ENCODE results near the gene HLA-DRA. TPM values are rescaled to one million over a fixed set of nuclear protein-coding genes. Genes with fewer than 3 reads are reported as not detected.
"Not testable (repeated sequence)": the region's sequence is repeated elsewhere in the genome, so short reads cannot be mapped to it uniquely, and the experiment has no call there.

Gene HLA-DRA
- total RNA-seq, 8 experiments from 2014 or later, result 0.25 to 23.9 (median 0.40) TPM; not detected in 5

DNA sequence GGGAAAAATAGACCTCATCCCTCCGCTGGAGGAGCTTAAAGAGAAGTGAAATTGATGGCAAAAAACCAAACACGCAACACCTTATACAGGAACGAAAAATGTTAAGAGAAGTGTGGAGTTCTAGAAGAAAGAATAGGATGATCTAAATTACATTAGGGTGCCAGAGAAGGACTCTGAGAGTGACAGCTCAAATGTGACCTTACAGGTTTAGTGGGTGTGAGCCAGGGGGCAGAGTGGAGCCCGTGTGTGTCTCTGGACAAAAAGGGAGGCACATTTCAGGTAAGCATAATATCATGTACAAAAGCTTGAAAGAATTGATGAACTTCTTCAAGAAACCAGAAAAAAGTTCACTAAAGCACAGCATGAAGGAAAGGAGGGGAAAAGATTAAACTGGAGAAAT, 20.8 kb downstream of the HLA-DRA start:
- Histone ChIP-seq H3K27ac (no peak overlapping the region), H3K4me1 (replicated peaks in 1 of 2) (no peaks in the 10 kb centered on the region), H3K4me3 (no peak overlapping the region)
- no peak for ATAC-seq (replicated peaks in 6 of 8)
- 25 to 85% (median 75%) methylated on average over 1 to 4 of the region's 4 CpGs; no CpG with 5 or more reads in 2 of the 10 experiments for WGBS, 10 experiments
- in situ Hi-C loops (cut with MboI; ENCODE audit: low pct_unique_long_range_greater_than_20kb in 2 of 9, low sequenced_read_pairs in 9 of 9, unreplicated experiment in 9 of 9), result no loop called here

DNA sequence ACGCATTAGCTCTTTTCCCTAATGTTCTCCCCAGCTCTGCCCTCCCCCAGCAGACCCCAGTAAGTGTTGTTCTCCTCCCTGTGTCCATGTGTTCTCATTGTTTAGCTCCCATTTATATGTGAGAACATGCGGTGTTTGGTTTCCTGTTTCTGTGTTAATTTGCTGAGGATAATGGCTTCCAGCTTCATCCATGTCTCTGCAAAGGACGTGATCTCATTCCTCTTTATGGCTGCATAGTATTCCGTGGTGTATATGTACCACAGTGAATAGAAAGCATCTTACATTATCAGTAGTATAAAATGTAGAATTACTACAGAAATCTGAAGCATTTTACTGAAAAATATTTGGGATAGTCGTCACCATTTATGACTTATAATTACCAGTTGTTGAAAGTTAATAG, 21.8 kb downstream of the HLA-DRA start:
- Histone ChIP-seq H3K4me3 (no peak overlapping the region), H3K4me1 (replicated peaks in 1 of 2) (no peaks in the 10 kb centered on the region), H3K27ac (no peak overlapping the region)
- 29 to 92% (median 53%) methylated on average over 1 to 5 of the region's 5 CpGs for WGBS, 10 experiments
- in situ Hi-C loops (cut with MboI; ENCODE audit: low pct_unique_long_range_greater_than_20kb in 2 of 9, low sequenced_read_pairs in 9 of 9, unreplicated experiment in 9 of 9), result no loop called here
- no peak for ATAC-seq (replicated peaks in 6 of 8)

DNA sequence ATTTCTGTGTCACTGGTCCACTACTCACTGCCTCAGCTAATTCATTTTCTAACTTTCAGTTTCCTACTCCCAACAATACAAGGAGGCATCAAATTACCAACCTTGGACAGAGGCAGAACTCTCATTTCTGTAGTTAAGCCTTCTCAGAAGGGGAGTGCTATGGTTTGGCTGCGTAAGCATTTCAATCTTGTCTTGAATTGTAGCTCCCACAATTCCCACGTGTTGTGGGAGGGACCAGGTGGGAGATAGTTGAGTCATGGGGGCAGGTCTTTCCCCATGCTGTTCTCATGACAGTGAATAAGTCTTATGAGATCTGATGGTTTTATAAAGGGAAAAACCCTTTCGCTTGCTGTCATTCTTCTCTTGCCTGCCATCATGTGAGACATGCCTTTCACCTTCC, 22.9 kb downstream of the HLA-DRA start:
- H3K4me3 ChIP-seq, result no peak overlapping the region
- H3K27ac ChIP-seq, result no peak overlapping the region
- no peaks in the 10 kb centered on the region for H3K4me1 ChIP-seq (replicated peaks in 1 of 2)
- 5 to 100% (median 40%) methylated on average over 1 to 3 of the region's 3 CpGs; no CpG with 5 or more reads in 1 of the 10 experiments for WGBS, 10 experiments
- in situ Hi-C loops (cut with MboI; ENCODE audit: low pct_unique_long_range_greater_than_20kb in 2 of 9, low sequenced_read_pairs in 9 of 9, unreplicated experiment in 9 of 9), result no loop called here
- peak in 4 of 8 experiments; percentile 42 to 74 (median 48) for ATAC-seq (replicated peaks in 6 of 8)

DNA sequence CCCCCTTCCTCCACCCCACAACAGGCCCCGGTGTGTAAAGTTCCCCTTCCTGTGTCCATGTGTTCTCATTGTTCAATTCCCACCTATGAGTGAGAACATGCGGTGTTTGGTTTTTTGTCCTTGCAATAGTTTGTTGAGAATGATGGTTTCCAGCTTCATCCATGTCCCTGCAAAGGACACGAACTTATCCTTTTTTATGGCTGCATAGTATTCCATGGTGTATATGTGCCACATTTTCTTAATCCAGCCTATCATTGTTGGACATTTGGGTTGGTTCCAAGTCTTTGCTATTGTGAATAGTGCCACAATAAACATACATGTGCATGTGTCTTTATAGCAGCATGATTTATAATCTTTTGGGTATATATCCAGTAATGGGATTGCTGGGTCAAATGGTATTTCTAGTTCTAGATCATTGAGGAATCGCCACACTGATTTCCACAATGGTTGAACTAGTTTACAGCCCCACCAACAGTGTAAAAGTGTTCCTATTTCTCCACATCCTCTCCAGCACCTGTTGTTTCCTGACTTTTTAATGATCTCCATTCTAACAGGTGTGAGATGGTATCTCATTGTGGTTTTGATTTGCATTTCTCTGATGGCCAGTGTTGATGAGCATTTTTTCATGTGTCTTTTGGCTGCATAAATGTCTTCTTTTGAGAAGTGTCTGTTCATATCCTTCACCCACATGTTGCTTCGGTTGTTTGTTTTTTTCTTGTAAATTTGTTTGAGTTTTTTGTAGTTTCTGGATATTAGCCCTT, 28.2 kb downstream of the HLA-DRA start:
- ATAC-seq (replicated peaks in 6 of 8); H3K27ac ChIP-seq; H3K4me1 ChIP-seq (replicated peaks in 1 of 2); in situ Hi-C loops (cut with MboI; ENCODE audit: low pct_unique_long_range_greater_than_20kb in 2 of 9, low sequenced_read_pairs in 9 of 9, unreplicated experiment in 9 of 9); H3K4me3 ChIP-seq: not testable (repeated sequence)
- 0% methylated on average over 1 of the region's 5 CpGs; no CpG with 5 or more reads in 9 of the 10 experiments for WGBS, 10 experiments

DNA sequence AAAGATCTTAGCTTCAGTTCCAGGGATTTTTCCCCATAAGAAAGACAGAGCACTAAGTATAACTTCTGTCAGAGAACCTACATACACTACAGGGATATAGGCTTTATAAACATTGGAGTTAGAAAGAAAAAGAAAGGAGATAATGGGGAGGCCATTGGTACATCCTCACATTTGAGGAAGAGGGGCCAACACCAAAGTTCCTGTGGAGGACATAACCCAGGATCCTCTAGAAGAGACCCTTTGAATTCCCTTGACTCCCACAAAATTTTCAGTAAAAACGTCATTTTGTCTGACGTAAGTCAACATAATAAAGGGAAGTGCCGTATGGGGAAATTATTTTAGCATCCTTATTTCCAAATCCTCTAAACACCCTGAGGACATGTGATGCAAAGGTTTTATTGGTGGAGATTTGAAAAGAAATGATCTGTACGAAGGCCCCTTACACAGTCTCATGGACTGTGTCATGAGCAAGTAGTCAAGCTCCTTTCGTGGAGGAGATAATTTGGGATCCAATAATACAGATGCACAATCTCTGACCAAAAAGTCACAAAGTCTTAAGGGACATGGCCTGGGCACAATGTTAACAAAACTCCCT, 33.2 kb downstream of the HLA-DRA start:
- ATAC-seq (replicated peaks in 6 of 8), result no peak
- H3K27ac ChIP-seq, result no peak overlapping the region
- H3K4me3 ChIP-seq, result no peak overlapping the region
- in situ Hi-C loops (cut with MboI; ENCODE audit: low pct_unique_long_range_greater_than_20kb in 2 of 9, low sequenced_read_pairs in 9 of 9, unreplicated experiment in 9 of 9), result no loop called here
- H3K4me1 ChIP-seq (replicated peaks in 1 of 2), result no peaks in the 10 kb centered on the region
- 50 to 91% (median 67%) methylated on average over 1 to 5 of the region's 5 CpGs; no CpG with 5 or more reads in 1 of the 10 experiments for WGBS, 10 experiments

DNA sequence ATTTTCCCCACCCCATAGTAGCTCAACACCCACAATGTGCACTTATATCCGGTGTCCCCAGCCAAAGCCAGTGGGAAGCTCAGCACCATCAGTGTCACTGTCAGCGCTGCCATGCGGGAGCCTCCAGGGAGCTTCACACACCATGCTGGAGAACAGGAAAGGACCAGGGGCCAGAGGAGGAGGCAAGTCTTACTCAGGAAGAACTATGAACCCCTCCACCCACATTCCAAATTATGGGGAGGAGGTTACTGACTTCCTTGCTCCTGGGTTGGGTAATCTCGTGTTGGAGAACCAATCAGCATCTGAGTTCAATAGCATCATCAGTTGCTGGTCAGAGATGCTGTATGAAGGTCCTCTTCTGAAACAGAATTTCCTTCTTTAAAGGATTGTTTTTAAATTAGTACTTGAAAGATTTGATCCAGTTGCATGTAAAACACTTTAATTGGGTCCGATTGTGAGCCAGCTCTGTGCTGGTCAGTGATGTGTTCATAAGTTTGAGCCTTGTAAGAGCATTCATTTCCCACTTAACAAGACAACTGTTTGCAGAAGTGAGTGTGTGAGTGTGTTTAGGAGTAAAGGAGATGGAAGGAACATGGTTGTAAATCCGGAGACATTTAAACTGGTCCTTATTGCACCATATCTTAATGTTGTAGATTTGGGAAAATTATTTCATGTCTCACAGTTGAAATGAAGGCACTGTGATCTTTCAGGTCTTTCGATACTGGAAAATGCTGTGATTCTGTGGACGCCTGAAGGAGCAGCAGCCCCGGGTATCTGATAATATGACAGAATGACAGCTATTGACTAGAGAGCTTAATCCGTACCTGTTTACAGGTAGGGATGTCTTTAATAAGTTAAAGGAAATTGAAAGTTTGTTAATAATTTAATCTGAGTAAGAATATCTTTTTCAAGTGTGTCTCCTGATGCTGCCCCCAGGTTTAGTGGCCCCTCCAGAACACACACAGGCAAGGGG, 34.0 kb downstream of the HLA-DRA start:
- H3K4me3 ChIP-seq; H3K4me1 ChIP-seq (replicated peaks in 1 of 2); in situ Hi-C loops (cut with MboI; ENCODE audit: low pct_unique_long_range_greater_than_20kb in 2 of 9, low sequenced_read_pairs in 9 of 9, unreplicated experiment in 9 of 9); H3K27ac ChIP-seq: not testable (repeated sequence)
- 0 to 100% (median 50%) methylated on average over 1 to 8 of the region's 10 CpGs; no CpG with 5 or more reads in 3 of the 10 experiments for WGBS, 10 experiments
- ATAC-seq (replicated peaks in 6 of 8), result peak in 4 of 8 experiments; percentile 39 to 100 (median 88)

DNA sequence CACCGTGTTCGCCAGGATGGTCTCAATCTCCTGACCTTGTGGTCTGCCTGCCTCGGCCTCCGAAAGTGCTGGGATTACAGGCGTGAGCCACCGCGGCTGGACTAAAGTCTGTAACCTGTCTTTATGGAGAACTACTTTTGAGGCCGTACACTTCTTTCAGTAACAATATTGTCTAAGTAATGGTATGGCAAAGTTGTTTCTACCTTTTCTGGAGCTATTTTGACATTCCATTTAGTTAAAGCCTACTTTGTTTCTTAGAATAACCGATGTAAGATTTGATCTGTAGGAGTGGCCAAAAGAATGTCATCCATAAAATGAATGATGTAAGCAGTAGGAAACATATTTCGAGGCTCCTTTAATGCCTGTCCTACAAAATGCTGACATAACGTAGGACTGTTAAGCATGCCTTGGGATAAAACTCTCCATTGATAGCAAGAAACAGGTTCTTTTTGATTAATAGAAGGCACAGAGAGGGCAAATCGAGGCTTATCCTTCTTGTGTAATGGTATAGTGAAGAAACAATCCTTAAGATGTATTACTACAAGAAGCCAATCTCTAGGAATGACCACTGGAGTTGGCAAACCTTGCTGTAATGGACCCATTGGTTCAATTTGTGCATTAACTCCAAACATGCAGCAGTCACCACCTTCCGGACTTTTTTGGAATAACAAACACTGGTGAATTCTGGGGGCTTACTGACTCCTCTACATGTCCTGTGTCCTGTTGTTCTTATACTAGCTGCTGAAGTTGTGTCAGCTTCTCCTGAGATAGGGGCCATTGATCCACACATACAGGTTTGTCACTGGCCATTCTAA, 35.9 kb downstream of the HLA-DRA start:
- no peak for ATAC-seq (replicated peaks in 6 of 8)
- in situ Hi-C loops (cut with MboI; ENCODE audit: low pct_unique_long_range_greater_than_20kb in 2 of 9, low sequenced_read_pairs in 9 of 9, unreplicated experiment in 9 of 9), result no loop called here
- 27 to 86% (median 72%) methylated on average over 1 to 13 of the region's 13 CpGs for WGBS, 10 experiments
- Histone ChIP-seq H3K27ac (no peak overlapping the region), H3K4me1 (replicated peaks in 1 of 2) (no peaks in the 10 kb centered on the region), H3K4me3 (no peak overlapping the region)

DNA sequence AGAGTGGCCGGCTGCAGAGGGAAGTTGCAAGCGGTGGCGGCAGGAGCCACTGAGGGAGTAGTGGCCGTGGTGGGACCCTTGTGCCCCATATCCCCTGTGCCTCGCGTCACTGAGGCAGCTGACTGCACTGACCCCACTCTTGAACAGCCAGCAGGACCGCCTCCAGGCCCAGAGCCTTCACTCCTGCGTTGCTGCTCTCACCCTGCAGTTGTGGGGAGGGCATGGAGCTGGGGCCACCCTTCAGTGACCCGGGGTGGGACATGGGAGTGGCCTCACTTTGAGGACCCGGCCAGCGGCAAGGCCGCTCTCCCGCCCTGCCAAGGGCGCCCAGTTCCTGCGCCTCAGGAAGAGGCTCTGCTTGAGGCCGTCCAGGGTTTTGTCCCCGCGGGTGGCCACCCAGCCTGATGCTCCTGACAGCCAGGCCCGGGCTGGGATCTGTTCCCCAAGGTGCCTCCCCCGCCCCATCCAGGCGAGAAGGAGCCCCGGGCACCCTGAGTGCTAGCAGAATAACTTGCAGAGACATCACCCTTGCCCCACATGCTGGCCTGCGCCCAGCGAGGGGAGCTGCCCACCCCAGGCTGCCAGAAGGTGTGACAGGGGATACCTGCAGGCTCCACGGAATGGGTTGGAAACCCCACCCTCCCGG, 44.4 kb downstream of the HLA-DRA start:
- Histone ChIP-seq H3K4me1 (replicated peaks in 1 of 2) (no peaks in the 10 kb centered on the region), H3K4me3 (no peak overlapping the region), H3K27ac (no peak overlapping the region)
- in situ Hi-C loops (cut with MboI; ENCODE audit: low pct_unique_long_range_greater_than_20kb in 2 of 9, low sequenced_read_pairs in 9 of 9, unreplicated experiment in 9 of 9), result no loop called here
- 14 to 83% (median 80%) methylated on average over 1 to 10 of the region's 26 CpGs; no CpG with 5 or more reads in 1 of the 10 experiments for WGBS, 10 experiments
- ATAC-seq (replicated peaks in 6 of 8), result no peak

DNA sequence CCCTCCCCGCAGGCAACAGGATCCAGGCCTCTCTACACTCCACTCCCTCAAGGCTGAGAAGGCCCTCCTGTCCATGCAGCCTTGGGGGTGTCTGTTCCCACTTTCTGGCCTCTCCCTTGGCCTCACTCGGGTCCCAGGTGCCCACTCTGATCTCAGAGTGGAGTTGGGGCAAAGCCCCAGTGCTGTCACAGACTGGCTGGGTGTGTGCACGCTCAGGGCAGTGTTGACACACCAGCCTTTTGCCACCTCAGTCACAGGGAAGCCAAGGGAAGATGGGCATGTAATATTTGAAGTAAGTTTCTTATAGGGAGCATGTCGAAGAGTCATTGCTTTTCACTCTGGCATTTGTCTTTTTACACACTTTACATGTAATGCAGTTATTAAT, 44.9 kb downstream of the HLA-DRA start:
- in situ Hi-C loops (cut with MboI; ENCODE audit: low pct_unique_long_range_greater_than_20kb in 2 of 9, low sequenced_read_pairs in 9 of 9, unreplicated experiment in 9 of 9), result no loop called here
- H3K4me3 ChIP-seq, result no peak overlapping the region
- no peak for ATAC-seq (replicated peaks in 6 of 8)
- H3K4me1 ChIP-seq (replicated peaks in 1 of 2), result no peaks in the 10 kb centered on the region
- H3K27ac ChIP-seq, result no peak overlapping the region
- 0 to 77% (median 36%) methylated on average over 1 to 3 of the region's 4 CpGs; no CpG with 5 or more reads in 1 of the 10 experiments for WGBS, 10 experiments

DNA sequence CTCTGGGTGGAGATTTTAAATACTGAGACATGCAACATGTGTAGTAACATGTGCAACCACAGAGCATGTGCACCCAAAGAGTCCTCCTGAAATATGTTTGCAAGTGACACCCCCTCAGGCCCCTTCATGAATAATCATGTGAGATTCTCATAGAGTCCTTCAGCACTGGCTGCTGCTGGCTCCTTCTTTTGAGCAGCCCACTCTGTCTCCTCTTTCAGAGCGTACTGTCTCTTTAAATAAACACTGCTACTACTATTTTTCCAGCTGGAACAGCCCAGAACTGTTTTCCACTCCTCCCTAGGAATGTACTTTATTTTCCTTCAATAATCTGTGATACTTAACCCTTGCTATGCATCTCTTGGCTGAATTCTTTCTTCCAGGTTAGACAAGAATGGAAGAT, 48.4 kb downstream of the HLA-DRA start:
- in situ Hi-C loops (cut with MboI; ENCODE audit: low pct_unique_long_range_greater_than_20kb in 2 of 9, low sequenced_read_pairs in 9 of 9, unreplicated experiment in 9 of 9), result no loop called here
- ATAC-seq (replicated peaks in 6 of 8), result peak in 4 of 8 experiments; percentile 47 to 99 (median 91)
- no peaks in the 10 kb centered on the region for H3K4me1 ChIP-seq (replicated peaks in 1 of 2)
- 29 to 88% methylated on average over 1 of the region's 1 CpG; no CpG with 5 or more reads in 8 of the 10 experiments for WGBS, 10 experiments
- no peak overlapping the region for H3K4me3 ChIP-seq
- H3K27ac ChIP-seq, result no peak overlapping the region

DNA sequence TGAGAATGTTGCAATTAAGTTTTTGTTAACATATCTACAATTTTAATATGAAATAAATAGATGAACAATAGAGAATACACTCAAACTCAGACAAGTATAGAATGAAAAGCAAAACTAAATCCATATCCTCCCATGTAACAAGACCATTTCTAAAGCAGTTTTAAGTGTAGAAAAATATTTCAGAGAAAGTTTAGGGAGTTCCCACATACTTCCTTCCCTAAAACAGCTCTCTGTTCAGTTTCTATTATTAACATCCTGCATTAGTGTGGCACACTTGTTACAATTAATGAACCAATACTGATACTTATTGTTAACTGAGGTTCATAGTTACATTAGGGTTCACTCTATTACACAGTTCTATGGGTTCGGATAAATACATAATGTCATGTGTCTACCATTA, 52.0 kb downstream of the HLA-DRA start:
- ATAC-seq (replicated peaks in 6 of 8), result no peak
- Histone ChIP-seq H3K4me3 (no peak overlapping the region), H3K27ac (no peak overlapping the region), H3K4me1 (replicated peaks in 1 of 2) (no peaks in the 10 kb centered on the region)
- no CpG with 5 or more reads among the region's 1 CpG for WGBS, 10 experiments
- in situ Hi-C loops (cut with MboI; ENCODE audit: low pct_unique_long_range_greater_than_20kb in 2 of 9, low sequenced_read_pairs in 9 of 9, unreplicated experiment in 9 of 9), result no loop called here

DNA sequence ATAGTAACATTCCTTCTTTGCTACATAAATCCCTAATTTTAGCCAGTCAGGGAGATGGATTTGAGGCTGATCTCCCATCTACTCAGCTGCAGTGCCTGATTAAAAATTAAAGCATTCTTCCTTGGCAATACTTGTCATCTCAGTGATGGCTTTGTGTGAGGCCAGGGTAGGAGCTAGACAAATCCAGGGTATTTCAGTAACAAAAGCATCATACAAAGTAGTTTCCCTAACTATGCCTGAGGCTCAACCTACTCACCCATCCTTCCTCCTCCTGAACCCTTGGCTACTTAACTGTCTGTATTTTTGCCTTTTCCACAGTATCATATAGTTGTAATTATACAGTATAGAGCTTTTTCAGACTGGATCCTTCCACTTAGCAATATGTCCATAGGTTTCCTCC, 52.7 kb downstream of the HLA-DRA start:
- in situ Hi-C loops (cut with MboI; ENCODE audit: low pct_unique_long_range_greater_than_20kb in 2 of 9, low sequenced_read_pairs in 9 of 9, unreplicated experiment in 9 of 9), result no loop called here
- Histone ChIP-seq H3K4me3 (no peak overlapping the region), H3K4me1 (replicated peaks in 1 of 2) (no peaks in the 10 kb centered on the region), H3K27ac (no peak overlapping the region)
- ATAC-seq (replicated peaks in 6 of 8), result no peak

Measured in motor neuron (in vitro differentiated cells).